GM18502 (cell line): Measurements from ENCODE around the gene GRN.
A peak's percentile ranks its signal among the peaks of the same experiment; 100 is the strongest.
"Not testable (repeated sequence)": the region's sequence is repeated elsewhere in the genome, so short reads cannot be mapped to it uniquely, and the experiment has no call there.

Source experiments
- ATAC-seq: cut with Tn5 transposase; IDR thresholded peaks from one replicate; pipeline ENCODE4 v1.9.1; 2021; ENCODE audit warnings: mild to moderate bottlenecking; ENCODE audit not compliant: unreplicated experiment, poor library complexity

GRN gene

DNA sequence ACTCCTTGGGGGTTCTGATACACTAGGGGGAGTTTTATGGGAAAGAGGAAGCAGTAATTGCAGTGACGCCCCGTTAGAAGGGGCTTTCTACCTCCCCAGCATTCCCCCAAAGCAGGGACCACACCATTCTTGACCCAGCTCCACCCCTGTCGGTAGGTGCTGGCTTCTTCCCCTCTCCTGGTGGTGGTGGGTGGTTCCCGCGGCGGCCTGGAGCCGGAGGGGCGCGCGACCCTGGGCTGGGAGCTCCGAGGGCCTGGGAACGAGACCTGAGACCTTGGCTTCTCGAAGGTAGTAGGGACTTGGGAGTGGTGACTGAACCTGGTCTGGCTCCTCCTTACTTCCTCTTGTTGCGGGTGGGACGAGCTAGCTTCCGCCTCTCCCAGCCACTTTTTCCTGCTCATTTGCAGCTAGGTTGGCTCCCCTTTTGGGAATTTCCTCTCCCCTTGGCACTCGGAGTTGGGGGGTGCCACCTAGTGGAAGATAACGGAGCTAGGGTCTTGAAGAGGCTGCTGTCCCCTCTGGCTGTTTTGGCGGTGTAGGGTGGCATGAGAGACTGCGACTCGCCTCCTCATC lies 438 bp downstream of the GRN start:
- ATAC-seq, result peak; percentile 2

- no peak for ATAC-seq
Observed at GRCh38 chr17:44346064-44346844, 1.2 kb downstream of the GRN start.

DNA sequence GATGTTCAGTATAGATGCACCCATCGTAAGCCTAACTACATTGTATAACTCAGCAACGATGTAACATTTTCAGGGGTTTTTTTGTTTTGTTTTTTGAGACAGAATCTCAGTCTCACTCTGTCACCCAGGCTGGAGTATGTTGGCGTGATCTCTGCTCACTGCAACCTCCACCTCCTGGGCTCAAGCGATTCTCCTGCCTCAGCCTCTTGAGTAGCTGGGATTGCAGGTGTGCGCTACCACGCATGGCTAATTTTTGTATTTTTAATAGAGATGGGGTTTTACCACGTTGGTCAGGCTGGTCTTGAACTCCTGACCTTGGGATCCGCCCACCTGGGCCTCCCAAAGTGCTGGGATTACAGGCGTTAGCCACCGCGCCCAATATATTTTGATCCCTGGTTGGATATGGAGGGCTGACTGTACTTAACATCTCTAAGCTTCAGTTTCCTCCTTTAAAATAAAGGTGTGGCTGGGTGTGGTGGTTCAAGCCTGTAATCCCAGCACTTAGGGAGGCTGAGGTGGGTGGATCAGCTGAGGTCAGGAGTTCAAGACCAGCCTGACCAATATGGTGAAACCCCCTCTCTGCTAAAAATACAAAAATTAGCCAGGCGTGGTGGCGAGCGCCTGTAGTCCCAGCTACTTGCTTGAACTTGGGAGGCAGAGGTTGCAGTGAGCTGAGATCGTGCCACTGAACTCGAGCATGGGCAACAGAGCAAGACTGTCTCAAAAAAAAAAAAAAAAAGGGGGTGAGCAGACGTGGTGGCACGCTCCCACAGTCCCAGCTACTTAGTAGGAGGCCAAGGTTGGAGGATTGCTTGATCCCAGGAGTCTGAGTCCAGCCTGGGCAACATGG lies 2.3 kb downstream of the GRN start:
- not testable (repeated sequence) for ATAC-seq

- ATAC-seq, result peak; percentile 46
Observed at GRCh38 chr17:44348234-44348987, 3.3 kb downstream of the GRN start.

GRCh38 chr17:44348988-44349364 lies 3.9 kb downstream of the GRN start:
- no peak for ATAC-seq

- ATAC-seq, result no peak
Observed at GRCh38 chr17:44349553-44350070, 4.5 kb downstream of the GRN start.

DNA sequence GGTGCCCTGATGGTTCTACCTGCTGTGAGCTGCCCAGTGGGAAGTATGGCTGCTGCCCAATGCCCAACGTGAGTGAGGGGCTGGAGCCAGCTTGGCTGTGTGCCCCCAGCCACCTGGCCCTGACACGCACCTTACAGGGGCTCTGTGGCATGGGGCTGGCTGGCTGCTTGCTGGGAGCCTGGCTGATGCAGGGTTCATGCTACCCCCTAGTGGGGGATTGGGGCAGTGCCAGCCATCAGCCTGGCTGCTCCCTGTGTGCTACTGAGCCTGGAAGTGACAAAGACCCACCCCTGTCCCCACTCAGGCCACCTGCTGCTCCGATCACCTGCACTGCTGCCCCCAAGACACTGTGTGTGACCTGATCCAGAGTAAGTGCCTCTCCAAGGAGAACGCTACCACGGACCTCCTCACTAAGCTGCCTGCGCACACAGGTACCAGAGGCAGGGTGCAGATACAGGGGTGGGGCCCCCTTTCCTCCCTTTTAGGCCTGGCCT lies 5.7 kb downstream of the GRN start:
- no peak for ATAC-seq

GRCh38 chr17:44351464-44351863 lies 6.4 kb downstream of the GRN start:
- no peak for ATAC-seq

DNA sequence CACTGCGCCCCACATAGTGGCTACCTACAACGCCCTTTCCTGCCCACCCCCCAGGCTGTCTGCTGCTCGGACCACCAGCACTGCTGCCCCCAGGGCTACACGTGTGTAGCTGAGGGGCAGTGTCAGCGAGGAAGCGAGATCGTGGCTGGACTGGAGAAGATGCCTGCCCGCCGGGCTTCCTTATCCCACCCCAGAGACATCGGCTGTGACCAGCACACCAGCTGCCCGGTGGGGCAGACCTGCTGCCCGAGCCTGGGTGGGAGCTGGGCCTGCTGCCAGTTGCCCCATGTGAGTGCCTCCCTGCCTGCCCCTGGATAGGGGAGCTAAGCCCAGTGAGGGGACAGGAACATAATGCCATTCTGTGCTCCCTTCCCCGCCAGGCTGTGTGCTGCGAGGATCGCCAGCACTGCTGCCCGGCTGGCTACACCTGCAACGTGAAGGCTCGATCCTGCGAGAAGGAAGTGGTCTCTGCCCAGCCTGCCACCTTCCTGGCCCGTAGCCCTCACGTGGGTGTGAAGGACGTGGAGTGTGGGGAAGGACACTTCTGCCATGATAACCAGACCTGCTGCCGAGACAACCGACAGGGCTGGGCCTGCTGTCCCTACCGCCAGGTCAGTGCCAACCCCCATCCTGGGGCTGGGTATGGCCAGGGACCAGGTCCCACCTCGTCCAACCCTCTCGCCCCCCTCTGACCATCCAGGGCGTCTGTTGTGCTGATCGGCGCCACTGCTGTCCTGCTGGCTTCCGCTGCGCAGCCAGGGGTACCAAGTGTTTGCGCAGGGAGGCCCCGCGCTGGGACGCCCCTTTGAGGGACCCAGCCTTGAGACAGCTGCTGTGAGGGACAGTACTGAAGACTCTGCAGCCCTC lies 7.1 kb downstream of the GRN start:
- ATAC-seq, result no peak

GRCh38 chr17:44352828-44353671 lies 7.9 kb downstream of the GRN start:
- ATAC-seq, result no peak

GRCh38 chr17:44353672-44354331 lies 8.7 kb downstream of the GRN start:
- ATAC-seq, result no peak

DNA sequence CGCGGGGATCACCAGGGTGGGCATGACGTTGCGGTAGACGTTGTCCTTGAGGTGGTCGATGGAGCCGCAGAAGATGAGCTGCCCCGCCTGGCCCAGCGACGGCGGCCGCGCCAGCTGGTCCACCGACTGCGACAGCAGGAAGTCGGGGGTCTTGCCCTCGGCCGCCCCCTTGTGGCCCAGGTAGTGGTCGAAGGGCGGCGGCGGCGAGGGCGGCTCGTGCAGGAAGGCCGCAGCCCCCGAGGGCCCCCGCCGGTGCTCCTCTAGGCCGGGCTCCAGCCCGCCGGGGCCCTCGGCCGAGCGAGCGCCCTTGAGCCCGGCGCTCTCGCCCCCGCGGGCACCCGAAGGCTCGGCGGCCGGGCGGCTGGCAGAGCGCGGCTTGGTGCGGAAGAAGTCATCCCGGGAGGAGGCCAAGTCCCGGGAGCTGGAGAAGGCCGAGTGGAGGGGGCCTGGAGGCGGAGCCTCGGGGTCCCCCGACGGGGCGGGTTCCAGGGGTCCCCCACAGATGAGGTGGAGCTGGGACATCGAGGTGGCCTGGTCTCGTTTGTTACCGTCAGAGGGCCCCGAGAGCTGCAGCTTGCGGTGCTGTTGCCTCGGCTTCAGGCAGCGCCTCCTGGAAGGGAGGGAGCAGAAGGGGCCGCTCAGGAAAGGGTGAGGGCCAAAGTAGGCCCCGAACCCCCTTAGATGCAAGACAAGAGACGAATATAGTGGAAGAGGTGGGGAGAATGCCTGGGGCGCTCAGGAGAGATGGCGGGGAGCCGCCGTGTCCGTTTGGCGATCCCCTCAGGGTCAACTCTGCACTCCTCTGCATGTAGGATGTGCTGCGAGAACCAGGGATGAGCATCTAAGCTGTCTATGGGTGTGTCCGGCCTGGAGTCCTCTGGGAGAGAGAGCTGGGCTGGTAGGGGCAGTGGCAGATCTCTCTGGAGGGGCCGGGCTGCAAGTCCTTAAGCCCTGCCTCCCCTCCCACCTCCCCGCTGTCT lies 9.8 kb downstream of the GRN start:
- no peak for ATAC-seq

- no peak for ATAC-seq
Observed at GRCh38 chr17:44355642-44356099, 10.6 kb downstream of the GRN start.

DNA sequence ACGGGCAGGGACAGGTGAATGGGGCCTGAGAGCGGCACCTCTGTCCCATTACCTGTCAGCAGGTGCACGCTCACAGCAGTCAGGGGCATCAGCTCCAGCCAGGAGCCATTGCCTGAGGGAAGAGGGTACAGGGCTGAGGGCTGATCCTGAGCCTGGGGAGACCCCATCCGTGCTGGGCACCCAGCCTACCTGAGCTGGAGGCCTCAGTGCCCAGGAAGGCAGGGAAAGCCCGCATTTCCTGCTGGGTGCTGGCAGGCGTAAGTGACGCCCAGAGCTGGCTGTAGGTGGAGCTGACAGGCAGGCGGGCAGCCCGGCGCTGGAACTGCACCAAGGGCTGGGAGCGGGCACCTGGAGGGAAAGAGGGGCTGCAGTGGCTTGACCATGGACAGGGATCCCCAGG lies 11.1 kb downstream of the GRN start:
- ATAC-seq, result no peak

- ATAC-seq, result no peak
Observed at GRCh38 chr17:44358066-44358465, 13.0 kb downstream of the GRN start.

DNA sequence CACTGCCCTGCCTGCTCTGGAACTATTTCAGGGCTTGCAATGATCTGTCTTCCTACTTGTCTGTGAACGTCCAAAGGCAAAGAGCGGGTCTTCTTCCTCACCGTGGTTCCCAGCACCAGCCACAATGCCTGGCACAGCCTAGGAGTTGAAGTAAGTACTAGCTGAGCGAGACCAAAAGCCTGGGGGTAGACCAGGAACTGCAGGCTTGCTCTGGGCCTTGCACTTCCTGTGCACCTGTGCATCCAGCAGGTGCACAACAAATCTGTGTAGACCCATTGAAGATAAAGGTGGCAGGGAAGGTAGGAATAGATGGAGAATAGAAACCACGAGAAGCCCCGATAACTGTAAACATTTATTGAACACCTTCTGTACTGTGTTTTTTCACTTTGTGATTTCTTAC lies 13.9 kb downstream of the GRN start:
- ATAC-seq, result no peak
